Measurements from ENCODE around the gene HFE.

Gene HFE

GRCh38 chr6:26140254-26140966 lies 53.2 kb downstream of the HFE start:
- no peak for DNase-seq

- DNase-seq = no peak
These were observed 53.7 kb downstream of the HFE start for GRCh38 chr6:26140967-26141294.

GRCh38 chr6:26141378-26141904 lies 54.2 kb downstream of the HFE start:
- no peak for DNase-seq

GRCh38 chr6:26142026-26142425 lies 54.8 kb downstream of the HFE start:
- no peak for DNase-seq

All from CD4-positive, alpha-beta T cell treated with Interleukin-17A for 1 hour (primary cell).